Epithelial cell of proximal tubule (primary cell): ENCODE data around the gene YWHAG. TPM values are rescaled to one million over a fixed set of nuclear protein-coding genes. Genes with fewer than 3 reads are reported as not detected.
"Not testable (repeated sequence)": the region's sequence is repeated elsewhere in the genome, so short reads cannot be mapped to it uniquely, and the experiment has no call there.

ENCODE experiments used
- DNase-seq: peaks from one replicate; pipeline ENCODE4 v3.0.0-alpha.2; 2011; ENCODE audit warnings: low read depth
- H3K4me3 ChIP-seq: 2 replicates; pipeline ENCODE4 v1.5.1; 2011; ENCODE audit warnings: low read depth, mild to moderate bottlenecking, low read length
- total RNA-seq: library from RNA; depleted of rRNA; stranded (reverse); fragments of >200 nt; gene quantifications from 2 replicates; pipeline ENCODE4 v1.2.3, GENCODE V29; 2015
- TF ChIP-seq, protein P1 (sequence below): conservative IDR thresholded peaks from 2 replicates; pipeline ENCODE4 v1.5.1; 2012; ENCODE audit warnings: low read depth, mild to moderate bottlenecking, low read length

Gene YWHAG
- total RNA-seq, 1 donor from 2014 or later = 74.7 TPM

DNA sequence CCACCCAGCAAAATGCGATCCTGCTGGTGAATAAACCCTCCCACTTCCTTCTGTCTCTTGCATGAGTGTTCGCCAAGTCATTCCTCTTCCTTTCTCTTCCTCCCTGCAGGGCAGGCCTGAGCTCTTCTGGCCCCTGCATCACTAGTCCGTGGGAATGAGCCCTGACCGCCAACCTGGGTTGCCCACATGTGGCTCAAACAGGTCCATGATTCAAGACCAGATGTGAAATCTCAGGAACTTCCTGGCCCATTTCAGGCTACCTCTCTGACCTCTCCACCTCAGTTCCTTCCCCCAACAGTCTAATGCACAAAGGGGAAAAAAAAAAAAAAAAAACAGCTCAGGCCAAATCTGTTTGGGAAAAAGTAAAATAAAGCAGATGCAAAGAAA is 5.4 kb upstream of the YWHAG start:
- H3K4me3 ChIP-seq = no peak overlapping the region
- DNase-seq = no peak
- TF ChIP-seq, protein P1, sequence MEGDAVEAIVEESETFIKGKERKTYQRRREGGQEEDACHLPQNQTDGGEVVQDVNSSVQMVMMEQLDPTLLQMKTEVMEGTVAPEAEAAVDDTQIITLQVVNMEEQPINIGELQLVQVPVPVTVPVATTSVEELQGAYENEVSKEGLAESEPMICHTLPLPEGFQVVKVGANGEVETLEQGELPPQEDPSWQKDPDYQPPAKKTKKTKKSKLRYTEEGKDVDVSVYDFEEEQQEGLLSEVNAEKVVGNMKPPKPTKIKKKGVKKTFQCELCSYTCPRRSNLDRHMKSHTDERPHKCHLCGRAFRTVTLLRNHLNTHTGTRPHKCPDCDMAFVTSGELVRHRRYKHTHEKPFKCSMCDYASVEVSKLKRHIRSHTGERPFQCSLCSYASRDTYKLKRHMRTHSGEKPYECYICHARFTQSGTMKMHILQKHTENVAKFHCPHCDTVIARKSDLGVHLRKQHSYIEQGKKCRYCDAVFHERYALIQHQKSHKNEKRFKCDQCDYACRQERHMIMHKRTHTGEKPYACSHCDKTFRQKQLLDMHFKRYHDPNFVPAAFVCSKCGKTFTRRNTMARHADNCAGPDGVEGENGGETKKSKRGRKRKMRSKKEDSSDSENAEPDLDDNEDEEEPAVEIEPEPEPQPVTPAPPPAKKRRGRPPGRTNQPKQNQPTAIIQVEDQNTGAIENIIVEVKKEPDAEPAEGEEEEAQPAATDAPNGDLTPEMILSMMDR = no peak

DNA sequence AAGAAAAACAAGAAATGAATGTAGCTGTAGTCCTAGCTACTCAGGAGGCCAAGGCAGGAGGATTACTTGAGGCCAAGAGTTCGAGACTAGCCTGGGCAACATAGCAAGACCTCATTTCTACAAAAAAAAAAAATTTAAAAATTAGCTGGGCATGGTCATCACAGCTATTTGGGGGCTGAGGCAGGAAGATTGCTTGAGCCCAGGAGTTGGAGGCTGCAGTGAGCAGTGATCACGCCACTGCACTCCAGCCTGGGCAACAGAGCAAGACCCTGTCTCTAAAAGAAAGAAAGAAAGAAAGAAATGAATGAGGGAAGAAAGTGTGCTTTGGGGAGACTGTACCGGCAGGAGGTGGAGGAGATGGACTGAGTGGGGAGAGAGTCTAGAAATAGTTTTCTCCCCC is 5.0 kb upstream of the YWHAG start:
- DNase-seq = not testable (repeated sequence)

DNA sequence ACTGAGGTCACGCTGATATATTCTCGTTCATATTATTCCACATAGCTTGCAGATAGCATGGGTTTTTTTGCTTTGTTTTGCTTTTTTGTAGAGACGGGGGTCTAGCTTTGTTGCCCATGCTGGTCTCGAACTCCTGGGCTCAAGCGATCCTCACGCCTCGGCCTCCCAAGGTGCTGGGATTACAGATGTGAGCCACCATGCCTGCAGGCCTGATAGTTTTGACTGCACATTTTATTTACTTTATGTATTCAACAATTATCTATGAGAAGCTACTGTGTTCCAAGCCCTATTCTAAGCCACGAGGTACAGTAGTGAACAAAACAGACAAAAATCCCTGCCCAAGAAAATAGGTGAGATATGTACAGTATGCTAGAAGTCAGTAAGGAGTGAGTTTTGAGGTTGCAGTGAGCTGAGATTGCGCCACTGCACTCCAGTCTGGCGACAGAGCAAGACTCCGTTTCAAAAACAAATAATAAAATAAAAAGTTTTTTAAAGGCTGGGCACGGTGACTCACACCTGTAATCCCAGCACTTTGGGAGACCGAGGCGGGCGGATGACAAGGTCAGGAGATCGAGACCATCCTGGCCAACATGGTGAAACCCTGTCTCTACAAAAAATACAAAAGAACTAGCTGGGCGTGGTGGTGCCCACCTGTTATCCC is 1.3 kb upstream of the YWHAG start:
- TF ChIP-seq, protein P1 = no peak
- DNase-seq = no peak

More for the DNA sequence above, 5.0 kb upstream of the YWHAG start:
- not testable (repeated sequence) for H3K4me3 ChIP-seq

DNA sequence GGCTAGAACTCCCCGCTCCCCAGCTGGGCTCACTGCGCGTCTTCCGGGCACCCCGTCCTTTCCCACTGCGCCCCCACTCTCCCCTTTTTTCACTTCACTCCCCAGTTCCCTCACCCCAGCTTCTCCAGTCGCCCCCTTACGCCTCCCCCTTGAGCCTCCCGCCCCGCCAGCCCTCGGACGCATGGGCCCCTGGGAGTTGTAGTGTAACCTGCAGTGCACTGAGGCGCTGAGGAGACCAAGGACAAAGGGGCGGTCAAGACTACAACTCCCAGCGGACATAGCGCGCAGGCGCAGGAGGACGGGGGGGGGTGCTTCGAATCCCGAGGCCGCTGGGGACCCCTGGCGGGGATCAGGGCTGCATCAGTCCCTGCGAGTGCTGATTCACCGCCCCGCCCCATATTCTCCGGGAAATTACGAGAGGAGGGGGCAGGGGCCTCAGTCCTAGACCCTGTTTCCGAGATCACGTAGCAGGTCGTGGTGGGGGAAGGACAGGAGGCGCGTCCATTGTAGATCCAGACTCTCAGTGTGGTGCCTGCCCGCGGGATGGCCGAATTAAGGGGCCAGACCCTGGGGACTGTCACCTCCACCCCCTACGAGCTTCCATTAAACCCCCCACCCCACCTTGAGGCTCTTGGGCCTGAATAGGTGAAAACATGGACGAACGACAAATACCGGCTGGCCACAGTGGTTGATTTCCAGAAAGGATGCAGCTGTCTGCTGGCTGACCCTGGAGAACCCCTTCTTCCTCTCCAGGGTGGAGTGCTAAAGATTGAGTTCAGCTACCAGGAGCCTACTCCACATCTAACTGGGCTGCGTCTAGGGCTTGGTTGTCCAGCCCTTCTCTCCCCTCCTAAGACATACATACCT is 553 bp upstream of the YWHAG start:
- TF ChIP-seq, protein P1 = peak; percentile 72
- peak; percentile 76 for DNase-seq
- H3K4me3 ChIP-seq = peak overlapping the region; percentile 70

More for the DNA sequence above, 1.3 kb upstream of the YWHAG start:
- H3K4me3 ChIP-seq = peak overlapping the region; percentile 70

DNA sequence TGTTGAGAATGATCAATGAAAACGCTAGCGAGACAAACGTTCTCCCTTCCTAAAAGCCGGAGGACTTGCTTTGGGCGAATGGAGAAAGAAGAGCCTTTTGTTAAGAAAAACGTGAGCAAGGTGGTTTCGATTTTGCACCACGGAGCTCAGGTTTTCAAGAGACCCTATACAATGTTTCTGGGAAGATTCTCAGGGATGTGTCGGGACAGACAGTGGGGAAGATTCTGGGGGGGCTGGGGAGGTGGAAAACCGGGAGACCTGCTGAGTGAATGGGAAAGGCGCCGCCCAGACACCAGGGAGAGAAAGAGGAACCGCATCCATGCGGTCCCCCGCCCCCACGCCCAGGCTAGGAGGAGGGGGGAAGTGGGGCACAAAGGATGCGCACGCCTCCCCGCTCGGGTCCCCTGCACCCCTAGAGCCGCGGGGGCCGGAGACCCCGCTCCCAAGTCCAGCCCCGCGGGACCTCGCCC is 745 bp downstream of the YWHAG start:
- H3K4me3 ChIP-seq = peak overlapping the region; percentile 70
- DNase-seq = no peak
- TF ChIP-seq, protein P1 = no peak

DNA sequence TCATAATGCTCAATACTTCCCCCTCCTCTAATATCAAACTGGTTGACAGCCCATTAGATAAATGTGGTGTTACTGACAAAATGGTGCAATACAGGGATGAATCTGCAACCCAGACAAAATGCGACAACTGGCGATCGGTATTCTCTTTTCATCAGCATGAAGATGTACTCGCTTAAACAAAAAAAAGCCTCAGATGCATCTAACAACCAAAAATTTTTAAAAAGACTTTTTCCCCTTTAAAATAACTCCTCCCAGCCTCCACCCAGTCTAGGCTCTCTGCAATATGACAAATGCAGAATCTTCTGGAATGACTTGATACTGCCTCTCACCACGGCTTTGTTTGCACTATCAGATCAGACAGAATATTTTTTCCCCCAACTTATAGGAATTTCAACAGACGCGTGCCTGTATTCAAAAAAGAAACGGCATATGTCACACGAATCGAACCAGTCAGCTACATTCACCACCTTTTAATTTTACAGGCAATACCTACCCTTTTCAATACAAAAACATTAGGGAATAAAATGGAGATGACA is 1.2 kb downstream of the YWHAG start:
- TF ChIP-seq, protein P1 = no peak
- no peak for DNase-seq
- H3K4me3 ChIP-seq = peak overlapping the region; percentile 70

DNA sequence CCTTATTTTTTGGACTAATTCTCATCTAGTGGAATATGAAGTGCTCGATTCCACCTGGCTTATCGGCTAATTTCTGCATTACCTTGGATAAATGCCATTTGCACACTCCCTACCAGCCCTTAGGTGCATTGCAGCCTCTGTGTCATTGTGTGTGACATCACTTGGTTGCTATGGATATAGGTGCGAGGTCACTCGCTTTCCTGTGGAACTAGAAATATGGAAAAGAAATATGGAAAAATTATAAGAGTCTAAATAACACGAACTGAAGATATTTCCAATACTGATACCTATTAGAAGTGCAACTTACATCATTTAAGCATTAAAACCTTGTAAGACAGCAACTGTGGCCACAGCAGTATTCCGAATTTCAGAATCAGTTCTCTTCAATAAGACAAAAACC is 2.0 kb downstream of the YWHAG start:
- TF ChIP-seq, protein P1 = no peak
- peak overlapping the region; percentile 70 for H3K4me3 ChIP-seq
- no peak for DNase-seq
